PC-9 (cell line): ENCODE measurements around the gene IGF2BP2.

Experiments
- CTCF ChIP-seq: fragments of 200-600 bp; sonication (generic); conservative IDR thresholded peaks from 2 replicates; pipeline ENCODE4 v1.6.1; 2017; ENCODE audit warnings: mixed run types, antibody characterized with exemption, mild to moderate bottlenecking, moderate library complexity
- EZH2 ChIP-seq: fragments of 200-600 bp; sonication (generic); IDR thresholded peaks from 2 replicates; pipeline ENCODE4 v1.8.0; 2017; ENCODE audit warnings: antibody characterized with exemption, low read depth

- TF ChIP-seq CTCF (no peak), EZH2 (no peak)
Observed at GRCh38 chr3:185822221-185823000, 2.4 kb downstream of the IGF2BP2 start.
